ENCODE results near the gene CRACDL.

GRCh38 chr2:98801286-98801685 is 134.7 kb downstream of the CRACDL start:
- TF ChIP-seq CTCF (IDR thresholded peaks at IDR 0.05) (no peak), POLR2AphosphoS5 (IDR thresholded peaks at IDR 0.05; ENCODE audit: low read depth, low read length) (no peak), RAD21 (IDR thresholded peaks at IDR 0.05; ENCODE audit: low read length) (no peak), TAF1 (IDR thresholded peaks at IDR 0.05; ENCODE audit: borderline replicate concordance, low read depth, low read length) (no peak), MAX (IDR thresholded peaks at IDR 0.05; ENCODE audit: low read depth) (no peak), GABPA (IDR thresholded peaks at IDR 0.05; ENCODE audit: low read depth) (no peak), ZBTB33 (IDR thresholded peaks at IDR 0.05; ENCODE audit: borderline replicate concordance, low read depth) (no peak), RFX5 (IDR thresholded peaks at IDR 0.05; ENCODE audit: low read length) (no peak), REST (IDR thresholded peaks at IDR 0.05; ENCODE audit: low read depth, low read length) (no peak)

All from SK-N-SH (cell line).